GM12801 (cell line): ENCODE results near the gene GLI2.

Experiments used
- TF ChIP-seq, protein P1 (sequence below): IDR thresholded peaks from one replicate; pipeline ENCODE4 v1.5.1; 2011; ENCODE audit warnings: control low read depth; ENCODE audit not compliant: insufficient read length; ENCODE audit errors: extremely low read depth

GLI2 gene

DNA sequence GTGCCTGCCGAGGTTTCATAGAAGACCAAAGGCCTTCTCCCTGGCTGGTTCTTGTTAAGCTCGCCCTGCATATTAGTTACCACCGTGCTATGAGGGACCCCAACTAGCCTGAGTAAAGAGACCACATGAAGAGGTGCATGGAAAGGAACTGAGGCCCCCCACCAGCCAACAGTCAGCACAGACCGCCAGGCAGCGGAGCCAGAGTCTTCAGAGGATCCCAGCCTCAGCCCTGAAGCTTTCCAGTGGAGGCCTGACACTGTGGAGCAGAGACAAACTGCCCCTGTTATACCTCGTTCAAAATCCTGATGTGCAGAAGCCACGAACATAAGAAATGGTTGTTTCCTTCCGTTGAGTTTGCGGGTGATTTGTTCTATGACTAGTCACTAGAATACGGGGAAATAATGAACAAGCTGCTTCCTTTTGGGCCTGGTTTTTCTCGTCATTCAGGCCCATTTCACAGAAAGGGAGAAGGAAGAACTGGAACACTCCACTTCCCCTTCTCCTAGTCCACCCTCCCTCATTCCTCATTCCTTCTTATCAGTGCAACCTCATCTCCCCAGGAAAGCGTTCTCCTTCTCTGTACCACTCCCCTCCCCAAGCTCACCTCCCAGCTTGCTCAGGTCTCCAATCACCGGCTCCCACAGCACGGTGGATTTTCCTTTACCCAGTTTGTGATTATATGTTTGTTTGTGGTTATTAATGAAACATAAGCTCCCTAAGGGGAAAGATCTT is 3.0 kb upstream of the GLI2 start:
- TF ChIP-seq, protein P1, sequence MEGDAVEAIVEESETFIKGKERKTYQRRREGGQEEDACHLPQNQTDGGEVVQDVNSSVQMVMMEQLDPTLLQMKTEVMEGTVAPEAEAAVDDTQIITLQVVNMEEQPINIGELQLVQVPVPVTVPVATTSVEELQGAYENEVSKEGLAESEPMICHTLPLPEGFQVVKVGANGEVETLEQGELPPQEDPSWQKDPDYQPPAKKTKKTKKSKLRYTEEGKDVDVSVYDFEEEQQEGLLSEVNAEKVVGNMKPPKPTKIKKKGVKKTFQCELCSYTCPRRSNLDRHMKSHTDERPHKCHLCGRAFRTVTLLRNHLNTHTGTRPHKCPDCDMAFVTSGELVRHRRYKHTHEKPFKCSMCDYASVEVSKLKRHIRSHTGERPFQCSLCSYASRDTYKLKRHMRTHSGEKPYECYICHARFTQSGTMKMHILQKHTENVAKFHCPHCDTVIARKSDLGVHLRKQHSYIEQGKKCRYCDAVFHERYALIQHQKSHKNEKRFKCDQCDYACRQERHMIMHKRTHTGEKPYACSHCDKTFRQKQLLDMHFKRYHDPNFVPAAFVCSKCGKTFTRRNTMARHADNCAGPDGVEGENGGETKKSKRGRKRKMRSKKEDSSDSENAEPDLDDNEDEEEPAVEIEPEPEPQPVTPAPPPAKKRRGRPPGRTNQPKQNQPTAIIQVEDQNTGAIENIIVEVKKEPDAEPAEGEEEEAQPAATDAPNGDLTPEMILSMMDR: no peak

DNA sequence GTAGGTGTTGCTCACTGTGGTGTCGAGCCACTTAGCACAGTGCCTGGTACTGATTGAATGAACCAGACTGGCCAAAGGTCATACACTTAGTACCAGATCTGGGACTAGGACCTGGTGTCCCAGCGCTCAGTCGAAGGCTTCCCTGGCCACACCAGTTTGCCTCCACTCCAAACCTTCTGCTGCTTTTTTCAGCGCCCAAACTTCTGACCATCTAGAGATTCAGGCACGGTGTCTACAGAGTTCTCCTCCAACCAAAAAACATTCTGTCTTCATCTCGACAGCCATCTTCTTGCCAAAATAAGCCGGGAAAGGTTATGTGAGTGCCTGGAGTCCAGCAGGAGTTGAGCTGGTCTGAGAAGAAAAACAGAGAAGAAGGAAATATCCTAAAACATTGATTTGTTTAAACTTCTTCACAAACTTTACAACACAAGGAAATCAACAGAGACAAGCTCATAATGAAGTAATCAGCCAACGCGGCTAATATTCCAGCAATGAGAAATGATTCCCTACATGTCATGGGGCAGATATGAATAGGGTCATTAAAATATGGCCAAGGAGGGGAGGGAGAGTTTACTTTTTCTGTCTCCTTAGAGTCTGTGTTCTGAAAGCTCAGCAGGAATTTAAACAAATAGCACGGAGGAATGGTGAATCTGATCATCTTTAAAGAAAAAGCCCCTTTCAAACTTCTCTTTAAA is 2.3 kb upstream of the GLI2 start:
- TF ChIP-seq, protein P1: no peak

DNA sequence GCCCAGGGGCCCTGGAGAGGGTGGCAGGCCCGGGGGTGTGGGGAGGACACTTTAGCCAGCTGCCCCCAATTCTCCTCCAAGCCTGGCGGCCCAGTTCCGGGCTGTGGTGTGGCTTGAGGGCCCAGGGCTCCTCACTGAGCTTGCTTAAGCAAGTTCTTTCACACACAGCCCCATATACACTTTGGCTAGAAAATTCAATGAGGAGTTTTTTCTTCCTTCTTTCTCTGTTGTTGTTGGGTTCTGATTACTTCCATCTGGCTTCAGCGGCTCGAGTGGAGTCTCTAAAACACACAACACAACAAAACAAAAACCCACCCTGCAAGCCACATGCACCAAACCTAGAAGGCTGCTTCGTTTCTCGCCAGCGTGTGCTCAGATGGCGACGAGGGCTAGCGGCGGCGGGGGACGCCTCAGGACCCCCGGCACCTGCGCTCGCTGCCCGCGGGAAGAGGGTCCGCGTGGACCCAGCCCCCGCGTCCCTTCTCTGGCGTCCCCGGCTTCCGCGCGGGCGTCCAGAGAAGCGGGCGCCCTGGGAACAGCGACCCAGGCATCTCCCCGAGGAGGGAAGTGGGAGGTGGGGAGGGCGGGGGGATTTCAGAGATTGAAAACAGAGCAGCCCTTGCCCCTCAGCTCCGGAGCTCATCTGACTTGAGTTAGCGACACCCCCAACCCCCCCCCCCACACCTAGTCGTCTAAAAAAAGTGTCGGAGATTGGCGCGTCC is 577 bp upstream of the GLI2 start:
- TF ChIP-seq, protein P1: no peak

DNA sequence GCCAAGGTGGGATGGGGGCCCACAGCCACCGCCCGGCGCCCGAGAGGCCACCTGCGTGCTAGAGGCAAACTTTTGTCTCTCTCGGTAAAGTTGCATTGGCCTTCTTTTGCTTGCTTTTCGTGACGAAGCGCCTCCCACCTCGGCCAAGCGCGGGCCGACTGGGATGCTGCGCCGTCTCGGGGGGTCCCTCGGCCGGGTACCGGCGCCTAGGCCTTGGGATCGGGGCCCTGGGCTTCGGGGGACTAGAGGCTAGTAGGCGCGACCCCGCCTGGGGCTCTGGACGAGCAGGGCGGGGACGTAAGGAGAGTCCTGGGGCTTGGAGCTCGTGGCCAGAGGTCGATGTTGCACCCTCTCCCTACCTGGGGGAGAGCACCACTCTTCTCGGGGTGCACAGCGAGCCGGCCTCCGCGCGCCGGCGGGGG is 545 bp downstream of the GLI2 start:
- TF ChIP-seq, protein P1: no peak

DNA sequence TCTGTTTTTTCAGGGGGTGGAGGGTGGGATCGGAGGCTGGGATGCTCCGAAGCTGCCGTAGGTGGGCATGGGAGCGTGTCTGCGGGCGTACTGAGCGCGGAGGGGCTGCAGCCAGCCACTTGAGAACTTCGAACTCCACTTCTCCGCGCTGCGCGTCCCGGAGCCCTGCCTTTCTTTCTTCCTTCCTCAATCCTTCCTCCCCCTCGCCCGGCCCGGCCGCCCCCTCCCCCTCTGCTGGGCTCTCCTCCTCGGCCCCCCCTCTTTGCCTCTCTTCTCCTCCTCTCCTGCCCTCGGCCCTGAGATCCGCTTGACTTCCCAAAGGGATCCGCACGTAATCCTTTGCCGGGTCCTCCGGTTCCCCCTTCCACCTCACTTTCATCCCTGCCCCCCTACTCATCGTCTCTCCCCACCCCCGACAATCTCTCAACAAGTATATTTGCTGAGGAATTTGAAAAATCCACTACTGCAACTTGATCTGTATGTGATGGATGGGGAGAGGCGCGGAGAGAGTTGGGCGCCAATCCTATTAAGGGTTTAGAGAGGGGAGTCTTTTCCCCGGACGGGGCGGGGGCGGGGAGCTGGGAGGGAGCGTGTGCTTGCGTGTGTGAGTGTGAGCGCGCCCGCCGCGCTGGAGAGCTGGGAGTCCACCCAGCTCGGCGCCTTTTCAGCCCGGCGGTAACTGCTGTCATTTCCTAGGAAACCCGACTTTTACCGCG is 1.1 kb downstream of the GLI2 start:
- TF ChIP-seq, protein P1: no peak

DNA sequence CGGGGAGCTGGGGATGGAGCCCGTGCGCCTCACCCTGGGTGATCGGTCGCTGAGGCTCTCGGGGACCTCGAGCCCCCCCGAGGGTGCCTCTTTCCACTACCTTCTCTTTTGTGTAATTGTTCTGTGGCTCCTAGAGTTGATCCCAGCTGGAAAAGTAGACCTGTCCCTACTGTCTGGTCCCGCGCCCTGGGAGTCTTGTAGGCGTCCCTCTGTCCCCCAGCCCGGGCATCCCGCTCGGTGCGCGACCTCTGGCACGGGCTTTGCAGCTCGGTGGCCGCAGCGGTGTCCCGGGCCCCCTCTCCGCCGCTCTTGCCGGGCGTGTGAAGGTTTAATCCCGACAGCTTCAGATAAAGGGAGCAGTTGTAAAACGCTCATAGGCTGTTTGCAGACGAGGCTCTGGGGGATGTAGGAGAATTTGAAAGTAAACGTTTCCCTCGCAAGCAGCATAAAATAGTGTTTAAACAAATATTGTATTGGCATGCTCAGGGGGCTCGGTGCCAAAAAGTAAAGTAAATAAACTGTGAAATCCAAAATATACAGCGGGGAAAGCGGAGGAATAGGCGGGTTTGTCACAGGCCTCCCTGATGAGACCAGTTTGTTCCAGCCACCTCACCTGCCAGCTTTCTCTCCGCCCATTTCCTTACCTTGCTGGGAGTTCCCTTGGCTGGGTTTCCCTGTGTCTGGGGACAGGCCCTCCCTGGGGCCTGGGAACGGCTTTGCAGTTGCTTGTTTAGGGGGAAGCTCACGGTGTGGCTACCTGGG is 1.9 kb downstream of the GLI2 start:
- TF ChIP-seq, protein P1: no peak
